Measurements from ENCODE around the gene NANOS1. TPM values are rescaled to one million over a fixed set of nuclear protein-coding genes. Genes with fewer than 3 reads are reported as not detected.

The NANOS1 gene
- total and polyA plus RNA-seq, 2 of the 8 experiments (the other 6 are each of a cell fraction or from before 2014, with no cell fraction given) = 3.1 to 3.9 TPM

- DNase-seq (ENCODE audit: low read depth in 1 of 2, low spot score in 2 of 2) (no peak), FAIRE-seq (no peak)
- Histone ChIP-seq H3K27ac (ENCODE audit: low read depth, low read length) (no peak overlapping the region), H3K4me1 (replicated peaks in 1 of 4; ENCODE audit: control insufficient read depth in 3 of 4, insufficient read depth in 4 of 4, low read length in 3 of 4) (peaks cover 5 to 9% (median 7%) of the 10 kb centered on the region in 4 experiments; a peak in 6 of 7 replicates), H4K8ac (ENCODE audit: extremely low read depth, insufficient read depth, low read length) (peak overlapping the region; percentile 39; the same call in 1 of the 2 replicates), H2BK5ac (ENCODE audit: low read depth, low read length) (no peak overlapping the region), H3K4me3 (ENCODE audit: extremely low read depth in 1 of 4, insufficient read depth in 2 of 4, low read depth in 3 of 4, low read length in 4 of 4) (no peak overlapping the region), H3K14ac (ENCODE audit: insufficient read length) (no peak overlapping the region), H3K9me3 (ENCODE audit: insufficient read depth in 2 of 2, low read depth in 1 of 2, low read length in 1 of 2) (no peaks in the 10 kb centered on the region), H3K36me3 (ENCODE audit: control insufficient read depth in 2 of 4, insufficient read depth in 4 of 4, low read length in 3 of 4) (no peaks in the 10 kb centered on the region), H2BK12ac (ENCODE audit: low read depth, low read length) (no peak overlapping the region), H2BK20ac (ENCODE audit: low read length) (no peak overlapping the region), H3K79me1 (ENCODE audit: low read depth, low read length) (no peaks in the 10 kb centered on the region), H3K9ac (replicated peaks in 1 of 4; ENCODE audit: extremely low read depth in 1 of 4, low read depth in 3 of 4, low read length in 3 of 4) (no peak overlapping the region), H2BK120ac (replicated peaks; ENCODE audit: low read depth, low read length) (no peak overlapping the region), H4K20me1 (replicated peaks in 1 of 2; ENCODE audit: control insufficient read depth in 1 of 2, insufficient read depth in 2 of 2, low read length in 2 of 2) (no peaks in the 10 kb centered on the region), H4K91ac (replicated peaks; ENCODE audit: insufficient read length, low read length) (no peak overlapping the region), H3K18ac (ENCODE audit: extremely low read depth, low read length) (no peak overlapping the region), H2AK5ac (ENCODE audit: low read depth, low read length) (no peak overlapping the region), H3K27me3 (replicated peaks in 1 of 4; ENCODE audit: control insufficient read depth in 3 of 4, extremely low read depth in 1 of 4, insufficient read depth in 3 of 4, low read length in 3 of 4) (no peaks in the 10 kb centered on the region), H3K23ac (ENCODE audit: insufficient read length) (no peak overlapping the region), H3K4ac (replicated peaks; ENCODE audit: insufficient read length, low read depth, low read length) (no peak overlapping the region), H2AFZ (ENCODE audit: low read length) (no peak overlapping the region), H3K79me2 (ENCODE audit: control insufficient read depth in 1 of 2, insufficient read depth in 2 of 2, low read length in 2 of 2) (no peaks in the 10 kb centered on the region), H3K4me2 (ENCODE audit: insufficient read depth in 1 of 2, low read depth in 2 of 2, low read length in 2 of 2) (no peak overlapping the region), H2BK15ac (ENCODE audit: low read length) (no peak overlapping the region), H3K23me2 (ENCODE audit: low read depth, low read length) (peaks cover 6% of the 10 kb centered on the region; the same call in 1 of the 2 replicates), H4K5ac (ENCODE audit: insufficient read length, low read depth, low read length) (no peak overlapping the region), H3K56ac (replicated peaks; ENCODE audit: insufficient read length, low read depth, low read length) (no peak overlapping the region)
- TF ChIP-seq RAD21 (IDR thresholded peaks at IDR 0.05 in 1 of 2, conservative IDR thresholded peaks at IDR 0.05 in 1 of 2; ENCODE audit: low read depth in 2 of 2, low read length in 2 of 2) (peak in 1 of 2 experiments; percentile 19; a peak in 1 of 4 replicates), NRF1 (IDR thresholded peaks at IDR 0.05; ENCODE audit: low read depth, low read length) (no peak), CTCF (IDR thresholded peaks at IDR 0.05; ENCODE audit: control extremely low read depth in 1 of 3, insufficient read depth in 1 of 3, low read depth in 1 of 3, low read length in 3 of 3) (peak in 1 of 3 experiments; percentile 7; a peak in 1 of 4 replicates)
- ChIA-PET POLR2A (ENCODE audit: partially characterized antibody) (no interaction called here), CTCF (ENCODE audit: partially characterized antibody) (interaction anchor here (0.8 kb wide), 1 partner anchor 237 kb away, joined by 4 read pairs; no protein-coding TSS in a partner anchor)
- 78% methylated on average over 7 of the region's 7 CpGs; no CpG with 5 or more reads in 1 of the 2 experiments for WGBS, 2 experiments (ENCODE audit: extremely low coverage in 1 of 2, insufficient coverage in 1 of 2, insufficient read length in 1 of 2, insufficient replicate concordance in 2 of 2, low coverage in 1 of 2, low lambda C conversion rate in 2 of 2, missing lambda C conversion rate in 1 of 2)
Measured at GRCh38 chr10:119025336-119025735, 4.2 kb upstream of the NANOS1 start.
